BJ (cell line): ENCODE measurements around the gene TMUB1. TPM values are rescaled to one million over a fixed set of nuclear protein-coding genes. Genes with fewer than 3 reads are reported as not detected.

Experiments
- CTCF ChIA-PET: fragments of 350-600 bp; formaldehyde crosslinking; extraction: SDS; loops from one replicate; lab custom pipeline; 2021; ENCODE audit warnings: antibody characterized with exemption, inconsistent platforms; lab: Yijun Ruan, JAX
- POLR2A ChIA-PET: fragments of 300-600 bp; sonication (Branson Sonifier 250); formaldehyde crosslinking; extraction: SDS; loops from one replicate; lab custom pipeline; 2021; ENCODE audit warnings: antibody characterized with exemption; lab: Charles Lee
- DNase-seq: peaks from one replicate; pipeline ENCODE4 v3.0.0-alpha.2; 2011; ENCODE audit warnings: low read depth
- H3K27me3 ChIP-seq: 2 replicates; pipeline ENCODE4 v1.6.0; 2011; ENCODE audit warnings: low read length; ENCODE audit not compliant: control insufficient read depth, insufficient read depth
- H3K36me3 ChIP-seq: 2 replicates; pipeline ENCODE4 v1.5.1; 2011; ENCODE audit warnings: low read length; ENCODE audit not compliant: control insufficient read depth, insufficient read depth
- H3K4me3 ChIP-seq: 2 replicates; pipeline ENCODE4 v1.5.1; 2011; ENCODE audit warnings: low read depth, mild to moderate bottlenecking, control low read depth, low read length
- polyA plus RNA-seq: library from polyadenylated mRNA; depleted of rRNA; stranded (reverse); fragments of >200 nt; gene quantifications from 2 replicates; pipeline ENCODE4 v1.2.3, GENCODE V29; 2011
- TF ChIP-seq, protein P1 (sequence below): IDR thresholded peaks from 2 replicates; pipeline ENCODE4 v1.5.1; 2011; ENCODE audit warnings: low read depth, mild to moderate bottlenecking, control low read depth, inconsistent platforms, low read length, moderate library complexity; ENCODE audit not compliant: insufficient read depth

The TMUB1 gene
- polyA plus RNA-seq, 1 experiment: 27.8 TPM

DNA sequence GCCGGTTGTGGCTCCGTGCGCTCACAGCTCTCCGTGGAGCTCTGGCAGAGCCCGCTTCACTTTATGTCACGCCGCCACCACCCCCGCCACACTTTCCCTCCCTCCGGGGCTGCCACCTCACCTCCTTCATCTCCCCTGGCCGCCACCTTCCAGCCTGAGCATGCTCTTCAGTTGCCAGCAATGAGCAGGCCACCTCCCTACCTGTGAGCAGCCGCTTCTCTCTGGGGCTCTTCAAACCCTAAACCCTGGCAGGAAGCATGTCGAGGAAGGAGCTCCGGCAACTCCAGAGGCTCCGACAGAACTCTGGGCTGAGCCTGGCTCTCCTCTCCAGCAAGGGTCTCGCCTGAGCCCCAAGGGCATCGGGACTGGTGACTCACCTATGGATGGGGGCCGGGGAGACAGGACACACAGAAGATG is 47.5 kb upstream of the TMUB1 start:
- POLR2A ChIA-PET: no interaction called here
- peaks cover 52% of the 10 kb centered on the region for H3K36me3 ChIP-seq

GRCh38 chr7:151129960-151130591 is 46.8 kb upstream of the TMUB1 start:
- CTCF ChIA-PET: interaction anchor here (1.4 to 1.6 kb wide), 2 partner anchors 42 to 117 kb away, joined by 3 to 4 read pairs; no protein-coding TSS in a partner anchor
- POLR2A ChIA-PET: no interaction called here
- H3K36me3 ChIP-seq: peaks cover 48% of the 10 kb centered on the region
- no peaks in the 10 kb centered on the region for H3K27me3 ChIP-seq
- H3K4me3 ChIP-seq: no peak overlapping the region
- no peak for DNase-seq
- TF ChIP-seq, protein P1, sequence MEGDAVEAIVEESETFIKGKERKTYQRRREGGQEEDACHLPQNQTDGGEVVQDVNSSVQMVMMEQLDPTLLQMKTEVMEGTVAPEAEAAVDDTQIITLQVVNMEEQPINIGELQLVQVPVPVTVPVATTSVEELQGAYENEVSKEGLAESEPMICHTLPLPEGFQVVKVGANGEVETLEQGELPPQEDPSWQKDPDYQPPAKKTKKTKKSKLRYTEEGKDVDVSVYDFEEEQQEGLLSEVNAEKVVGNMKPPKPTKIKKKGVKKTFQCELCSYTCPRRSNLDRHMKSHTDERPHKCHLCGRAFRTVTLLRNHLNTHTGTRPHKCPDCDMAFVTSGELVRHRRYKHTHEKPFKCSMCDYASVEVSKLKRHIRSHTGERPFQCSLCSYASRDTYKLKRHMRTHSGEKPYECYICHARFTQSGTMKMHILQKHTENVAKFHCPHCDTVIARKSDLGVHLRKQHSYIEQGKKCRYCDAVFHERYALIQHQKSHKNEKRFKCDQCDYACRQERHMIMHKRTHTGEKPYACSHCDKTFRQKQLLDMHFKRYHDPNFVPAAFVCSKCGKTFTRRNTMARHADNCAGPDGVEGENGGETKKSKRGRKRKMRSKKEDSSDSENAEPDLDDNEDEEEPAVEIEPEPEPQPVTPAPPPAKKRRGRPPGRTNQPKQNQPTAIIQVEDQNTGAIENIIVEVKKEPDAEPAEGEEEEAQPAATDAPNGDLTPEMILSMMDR: no peak

More for the DNA sequence above, 47.5 kb upstream of the TMUB1 start:
- DNase-seq: no peak
- no peaks in the 10 kb centered on the region for H3K27me3 ChIP-seq
- CTCF ChIA-PET: interaction anchor here (1.3 to 1.6 kb wide), 4 partner anchors 19 to 118 kb away, joined by 3 to 4 read pairs (median 3); no protein-coding TSS in a partner anchor
- H3K4me3 ChIP-seq: no peak overlapping the region
- TF ChIP-seq, protein P1: no peak

DNA sequence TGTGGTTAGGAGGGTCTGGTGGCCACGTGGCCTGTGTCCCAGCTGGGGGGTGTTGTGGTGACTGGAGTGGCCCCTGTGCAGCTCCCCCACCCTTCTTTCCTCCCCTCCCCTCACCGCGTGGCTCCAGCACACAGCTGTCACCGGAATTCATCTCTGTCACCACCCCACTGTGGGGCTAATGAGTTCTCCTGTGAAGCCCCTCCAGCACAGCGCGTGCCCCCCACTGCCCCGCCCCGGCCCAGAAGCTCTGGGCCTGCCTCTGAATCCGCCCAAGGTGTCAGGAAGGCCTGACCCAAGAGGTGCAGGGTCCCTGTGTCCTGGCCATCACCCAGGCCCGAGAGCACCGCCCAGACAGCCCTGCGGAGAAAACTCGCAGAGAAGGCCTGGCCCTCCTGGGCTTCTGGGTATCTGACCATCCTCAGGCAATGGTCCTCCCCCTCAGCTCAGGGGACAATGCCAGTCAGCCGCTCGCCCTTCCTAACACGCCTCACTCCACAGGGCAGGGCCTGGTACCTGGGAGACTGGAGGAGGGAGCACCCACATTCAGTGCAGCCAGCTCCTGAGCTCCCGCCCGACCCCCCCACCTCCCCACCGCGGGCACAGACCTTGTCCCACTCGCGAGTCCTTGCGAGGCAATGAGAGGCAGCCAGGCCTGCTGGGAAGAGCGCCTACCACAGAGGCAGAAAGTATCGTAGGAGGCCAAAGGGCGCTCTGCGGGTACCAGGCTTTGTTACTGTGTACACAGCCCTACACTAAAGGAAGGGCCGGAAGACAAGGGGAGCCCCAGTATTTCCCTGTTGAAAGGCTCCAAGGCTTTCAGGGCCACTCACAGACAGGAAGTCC is 46.0 kb upstream of the TMUB1 start:
- Histone ChIP-seq H3K27me3 (no peaks in the 10 kb centered on the region), H3K36me3 (peaks cover 45% of the 10 kb centered on the region), H3K4me3 (no peak overlapping the region)
- no peak for DNase-seq
- ChIA-PET CTCF (interaction anchor here (1.4 to 1.6 kb wide), 2 partner anchors 43 to 117 kb away, joined by 3 to 4 read pairs; no protein-coding TSS in a partner anchor), POLR2A (no interaction called here)
- TF ChIP-seq, protein P1: no peak

- POLR2A ChIA-PET: no interaction called here
- Histone ChIP-seq H3K4me3 (no peak overlapping the region), H3K27me3 (no peaks in the 10 kb centered on the region), H3K36me3 (peaks cover 44% of the 10 kb centered on the region)
- no peak for DNase-seq
- CTCF ChIA-PET: interaction anchor here (1.8 kb wide), 1 partner anchor 41 kb away, joined by 5 read pairs; no protein-coding TSS in a partner anchor
- TF ChIP-seq, protein P1: no peak
These were observed 45.4 kb upstream of the TMUB1 start for GRCh38 chr7:151128716-151129115.

DNA sequence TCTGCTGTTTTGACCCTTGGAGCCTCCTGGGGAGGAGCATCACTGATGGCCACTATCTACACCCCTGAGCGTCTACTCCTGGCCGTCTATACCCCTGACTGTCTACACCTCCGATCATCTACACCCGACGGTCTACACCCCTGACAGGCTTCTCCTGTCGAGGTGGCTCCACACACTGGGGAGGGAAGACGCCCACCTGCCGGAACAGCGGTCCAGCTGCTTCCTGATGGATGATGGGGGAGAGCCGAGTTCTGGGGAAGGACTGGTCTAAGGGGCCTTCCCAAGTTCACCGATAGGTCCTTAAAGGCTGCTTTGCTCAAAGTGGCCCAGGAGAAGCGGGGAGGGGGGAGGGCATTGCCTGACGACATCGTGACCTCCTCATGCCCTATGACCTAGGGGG is 44.9 kb upstream of the TMUB1 start:
- ChIA-PET CTCF (interaction anchor here (0.7 to 1.8 kb wide), 3 partner anchors 12 to 411 kb away, joined by 3 to 5 read pairs (median 4); no protein-coding TSS in a partner anchor), POLR2A (no interaction called here)
- no peak for DNase-seq
- H3K4me3 ChIP-seq: no peak overlapping the region
- no peaks in the 10 kb centered on the region for H3K27me3 ChIP-seq
- TF ChIP-seq, protein P1: no peak
- peaks cover 47% of the 10 kb centered on the region for H3K36me3 ChIP-seq
